ENCODE measurements around the gene AP3M1.
A peak's percentile ranks its signal among the peaks of the same experiment; 100 is the strongest.
"Not testable (repeated sequence)": the region's sequence is repeated elsewhere in the genome, so short reads cannot be mapped to it uniquely, and the experiment has no call there.

AP3M1 gene

DNA sequence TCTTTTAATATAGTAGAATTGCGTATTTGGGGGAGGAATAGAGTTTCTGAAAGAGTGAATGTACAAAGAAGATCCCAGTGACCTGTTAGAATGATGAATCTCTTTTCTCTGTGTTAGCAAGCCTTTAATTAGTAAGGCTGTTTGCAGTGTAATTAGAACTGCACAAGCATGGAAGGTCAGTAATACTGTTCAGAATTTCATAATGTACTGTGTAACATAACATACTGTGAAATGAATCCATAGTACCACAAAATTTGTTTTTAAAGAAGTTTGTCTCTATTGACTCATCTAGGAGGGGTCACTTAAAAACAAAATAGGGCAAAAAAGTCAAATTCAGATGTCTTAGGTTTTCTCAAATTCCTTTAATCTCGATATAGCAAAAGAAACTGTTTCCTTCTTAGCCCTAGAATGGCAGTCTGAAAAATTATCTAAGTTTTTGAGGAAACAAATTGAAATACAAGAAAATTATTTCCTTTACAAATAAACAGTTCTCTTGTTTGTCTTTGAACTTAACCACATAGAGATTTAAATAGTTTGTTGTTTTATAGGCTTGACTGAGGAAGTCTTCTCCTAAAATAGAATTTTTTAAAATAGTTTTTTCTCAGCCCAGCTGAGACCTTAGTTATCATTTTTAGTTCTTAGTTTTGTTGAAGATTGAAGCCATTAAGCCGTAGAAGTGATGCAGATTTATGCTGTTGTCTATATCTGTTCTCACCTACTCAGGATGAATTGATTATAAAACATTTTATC, 12.9 kb upstream of the AP3M1 start:
- no peak for DNase-seq (ENCODE audit: low spot score)

DNA sequence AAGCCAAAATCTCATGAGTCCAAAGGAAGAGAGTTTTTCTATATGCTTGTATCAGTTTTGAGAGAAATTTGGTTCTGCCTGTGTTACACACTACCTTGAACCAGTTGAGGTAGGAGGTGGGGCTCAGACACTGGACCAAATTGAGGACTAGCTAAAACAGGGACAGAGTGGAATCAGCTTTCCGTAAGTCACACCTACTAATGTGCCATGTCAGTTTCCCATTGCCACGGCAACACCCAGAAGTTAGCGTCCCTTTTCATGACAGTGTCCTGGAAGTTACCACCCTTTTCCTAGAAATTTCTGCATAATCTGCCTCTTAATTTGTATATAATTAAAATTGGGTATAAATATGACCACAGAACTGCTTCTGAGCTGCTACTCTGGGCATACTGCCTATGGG, 9.4 kb upstream of the AP3M1 start:
- DNase-seq (ENCODE audit: low spot score): no peak

DNA sequence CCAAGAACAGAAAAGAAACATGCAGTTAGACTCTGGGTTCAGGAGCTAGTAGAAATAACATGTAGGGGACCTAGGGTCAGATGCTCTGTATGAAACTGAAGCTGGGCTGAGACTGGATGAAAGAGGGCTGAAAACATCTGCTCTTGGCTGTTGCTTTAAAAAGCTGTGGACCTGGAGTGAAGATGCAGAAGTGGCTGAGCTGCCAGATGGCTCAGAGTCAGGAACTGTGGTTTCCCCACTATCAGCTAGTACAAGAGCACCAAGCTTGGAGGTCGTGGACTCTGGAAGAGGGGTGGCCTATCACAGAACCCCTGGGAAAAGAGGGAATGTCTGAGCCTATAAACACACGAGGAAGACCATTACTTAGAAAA, 6.3 kb upstream of the AP3M1 start:
- DNase-seq (ENCODE audit: low spot score): no peak

DNA sequence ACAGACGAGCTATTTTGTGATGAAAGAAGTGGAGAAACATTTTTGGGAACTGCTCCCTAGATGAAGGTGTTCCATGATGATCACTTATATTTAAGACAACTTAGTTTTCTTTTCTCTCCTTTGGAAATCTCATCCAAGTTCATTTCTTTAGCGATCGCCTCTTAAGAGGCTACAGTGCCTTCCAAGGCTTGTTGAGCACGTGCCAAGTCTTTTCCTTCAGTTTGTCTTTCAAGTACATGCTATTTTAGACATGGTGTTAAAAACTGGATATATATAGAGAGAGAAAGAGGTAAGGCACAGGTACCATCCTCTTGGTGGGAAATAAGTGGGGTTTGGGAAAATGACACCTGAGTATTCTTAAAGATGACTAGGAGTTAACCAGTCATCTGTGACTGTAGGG, 3.0 kb upstream of the AP3M1 start:
- no peak for DNase-seq (ENCODE audit: low spot score)

DNA sequence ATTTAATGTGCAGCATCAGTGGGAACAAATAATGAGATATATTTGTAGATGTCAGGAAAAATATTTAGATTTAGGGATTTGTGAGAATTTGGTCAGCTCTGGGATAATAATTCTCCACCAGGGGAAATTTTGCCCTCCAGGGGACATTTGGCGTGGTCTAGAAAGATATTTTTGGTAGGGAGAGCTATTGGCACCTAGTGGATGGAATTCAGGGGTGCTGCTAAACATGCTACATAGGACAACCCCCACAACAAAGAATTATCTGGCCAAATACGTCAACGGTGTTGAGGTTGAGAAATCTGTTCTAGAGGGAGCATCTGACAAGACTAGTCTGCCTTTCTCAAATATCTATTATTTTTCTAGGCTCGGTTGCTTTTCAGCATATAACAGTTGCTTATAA, 2.5 kb upstream of the AP3M1 start:
- peak; percentile 78 for DNase-seq (ENCODE audit: low spot score)

DNA sequence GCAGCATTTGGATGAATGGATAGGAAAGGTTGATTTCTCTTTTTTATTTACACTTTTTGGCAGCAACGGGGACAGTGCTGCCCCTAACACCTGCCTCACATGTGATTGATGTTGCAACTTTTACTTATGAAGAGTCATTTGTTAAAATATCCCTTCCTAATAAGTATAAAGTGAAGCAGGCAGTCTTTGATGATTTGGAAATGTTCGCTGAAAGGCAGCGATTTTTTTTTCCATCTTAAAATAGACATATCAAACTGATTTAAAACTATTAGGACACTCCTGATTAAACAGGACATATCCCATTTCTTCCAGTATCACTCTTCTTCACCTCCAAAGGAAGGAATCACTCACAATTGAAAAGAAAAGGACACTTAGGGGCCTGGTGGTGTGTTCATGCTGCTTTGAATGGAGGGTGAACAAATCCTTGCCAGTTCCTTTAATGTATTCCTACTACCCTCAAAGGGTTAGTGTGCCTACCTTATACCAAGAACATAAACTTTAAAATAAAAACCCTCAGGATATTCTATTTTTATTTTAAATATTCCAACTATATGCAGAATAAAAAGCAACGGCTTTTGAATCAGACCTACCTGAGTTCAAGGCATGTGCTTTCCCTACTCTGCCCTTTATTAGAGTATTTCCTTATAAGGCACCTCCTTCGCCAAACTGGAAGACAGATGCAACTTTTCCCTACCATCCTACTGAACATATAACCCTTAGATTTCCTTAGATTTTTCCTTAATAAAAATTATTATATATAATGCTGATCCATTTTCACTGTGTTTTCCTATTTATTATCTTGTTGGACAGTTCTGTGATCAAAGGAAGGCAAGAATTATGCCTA, 1.5 kb upstream of the AP3M1 start:
- peak; percentile 54 for DNase-seq (ENCODE audit: low spot score)

DNA sequence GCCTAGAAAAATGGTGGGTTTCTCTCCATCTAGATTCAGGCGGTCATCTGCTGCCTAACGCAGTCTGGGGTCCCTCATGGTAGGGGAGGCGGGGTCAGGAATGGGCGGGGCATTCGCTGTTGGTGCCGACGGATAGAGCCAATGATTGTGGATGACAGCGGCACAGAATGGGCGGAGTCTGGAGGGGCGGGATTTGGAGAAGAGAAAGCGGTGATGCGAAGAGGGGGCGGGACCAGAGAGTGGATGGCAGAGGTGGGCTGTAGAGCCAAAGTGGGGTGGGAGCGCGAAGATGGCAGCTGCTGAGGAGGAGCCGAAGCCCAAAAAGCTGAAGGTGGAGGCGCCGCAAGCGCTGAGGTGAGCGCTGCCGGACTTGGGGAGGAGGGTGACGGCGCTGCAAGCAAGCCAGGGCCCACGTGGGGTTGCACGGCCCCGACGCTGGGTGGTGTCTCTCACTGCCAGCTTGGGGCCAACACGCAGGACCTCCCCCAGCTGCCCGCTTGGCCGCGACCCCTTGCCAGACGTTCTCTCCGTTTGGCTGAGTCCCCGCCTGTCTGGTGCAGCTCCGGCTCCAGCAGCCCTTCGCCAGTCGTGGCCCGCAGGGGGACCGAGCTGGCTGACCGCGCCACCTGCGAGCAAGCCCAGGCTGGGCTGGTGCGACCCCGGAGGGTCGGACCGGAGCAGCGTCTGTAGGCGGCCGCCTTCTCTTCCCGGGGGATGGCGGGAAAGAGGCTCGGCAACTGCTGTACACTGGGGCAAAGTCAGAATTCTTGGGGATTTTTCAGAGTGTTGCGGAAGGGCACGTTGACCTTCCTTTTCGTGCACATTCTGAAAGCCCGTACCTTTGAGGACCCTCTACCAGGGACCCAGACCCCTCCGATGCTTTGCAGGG, 606 bp upstream of the AP3M1 start, which contains the start of gene ADK:
Gene ADK, plus strand, starts transcription at position 232 of the 889 bp plus-strand sequence. Its CDS starts 58 bp downstream, at position 290.
- DNase-seq (ENCODE audit: low spot score): peak; percentile 95

DNA sequence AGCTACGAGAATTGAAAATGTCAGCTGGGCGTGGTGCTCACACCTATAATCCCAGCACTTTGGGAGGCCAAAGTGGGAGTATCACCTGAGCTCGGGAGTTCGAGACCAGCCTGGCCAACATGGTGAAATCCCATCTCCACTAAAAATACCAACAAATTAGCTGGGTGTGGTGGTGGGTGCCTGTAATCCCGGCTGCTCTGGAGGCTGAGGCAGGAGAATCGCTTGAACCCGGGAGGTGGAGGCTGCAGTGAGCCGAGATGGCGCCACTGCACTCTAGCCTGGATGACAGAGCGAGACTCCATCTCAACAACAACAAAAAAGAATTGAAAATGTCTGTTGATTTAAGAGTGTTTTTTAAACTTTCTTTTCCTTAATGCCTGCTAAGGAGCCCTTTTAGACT, 3.6 kb downstream of the AP3M1 start:
- DNase-seq (ENCODE audit: low spot score): not testable (repeated sequence)

DNA sequence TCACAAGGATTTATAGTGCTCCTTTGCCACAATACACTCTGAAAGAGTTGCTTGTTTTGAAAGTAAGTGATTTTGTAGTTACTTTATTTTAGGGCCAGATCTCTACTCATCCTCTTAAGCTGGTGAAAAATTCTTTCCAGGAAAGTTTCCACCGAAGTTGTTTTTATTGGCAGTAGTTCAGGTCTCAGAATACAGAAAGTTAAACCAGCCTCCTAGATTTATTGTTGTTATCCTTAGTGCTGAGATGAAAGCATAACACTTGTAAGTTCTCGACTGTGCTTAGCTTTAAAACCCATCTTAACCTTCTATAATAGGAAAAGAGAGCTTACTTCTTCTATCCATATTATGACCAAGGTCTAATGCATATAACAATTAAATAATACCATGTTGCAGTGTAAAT, 5.5 kb downstream of the AP3M1 start:
- no peak for DNase-seq (ENCODE audit: low spot score)

DNA sequence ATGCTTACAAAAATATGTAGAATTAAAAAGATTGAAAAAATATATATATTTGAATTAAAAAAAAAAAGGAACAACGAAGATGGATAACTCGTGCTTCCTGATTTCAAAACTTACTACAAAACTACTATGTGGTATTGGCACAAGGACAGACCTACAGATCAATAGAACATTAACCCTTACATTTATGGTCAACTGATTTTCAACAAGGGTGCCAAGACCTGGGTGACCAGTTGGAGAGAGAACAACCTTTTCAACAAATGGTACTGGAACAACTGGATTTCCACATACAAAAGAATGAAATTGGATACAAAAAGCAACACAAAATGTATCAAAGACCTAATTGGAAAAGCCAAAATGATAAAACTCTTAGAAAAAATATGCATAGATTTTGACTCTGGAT, 10.1 kb downstream of the AP3M1 start:
- no peak for DNase-seq (ENCODE audit: low spot score)

DNA sequence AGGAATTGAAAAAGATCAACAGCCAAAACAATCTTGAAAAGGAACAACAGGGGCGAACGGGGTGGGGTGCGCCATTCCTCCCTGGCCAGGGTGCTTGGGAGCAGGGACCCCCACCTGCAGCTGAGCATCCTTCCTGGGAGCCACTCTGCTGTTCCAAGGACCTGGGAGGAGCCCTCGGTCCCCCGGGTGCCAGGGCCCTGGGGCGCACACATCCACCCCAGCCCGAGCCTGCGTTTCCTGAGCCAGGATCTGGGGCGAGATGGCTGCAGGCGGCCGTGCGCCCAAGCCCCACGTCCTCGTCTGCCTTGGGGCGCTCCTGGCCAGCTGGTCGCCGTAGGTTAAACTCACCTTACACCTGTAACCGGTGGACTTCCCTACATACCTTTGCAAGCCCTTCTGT, 10.6 kb downstream of the AP3M1 start:
- DNase-seq (ENCODE audit: low spot score): no peak

DNA sequence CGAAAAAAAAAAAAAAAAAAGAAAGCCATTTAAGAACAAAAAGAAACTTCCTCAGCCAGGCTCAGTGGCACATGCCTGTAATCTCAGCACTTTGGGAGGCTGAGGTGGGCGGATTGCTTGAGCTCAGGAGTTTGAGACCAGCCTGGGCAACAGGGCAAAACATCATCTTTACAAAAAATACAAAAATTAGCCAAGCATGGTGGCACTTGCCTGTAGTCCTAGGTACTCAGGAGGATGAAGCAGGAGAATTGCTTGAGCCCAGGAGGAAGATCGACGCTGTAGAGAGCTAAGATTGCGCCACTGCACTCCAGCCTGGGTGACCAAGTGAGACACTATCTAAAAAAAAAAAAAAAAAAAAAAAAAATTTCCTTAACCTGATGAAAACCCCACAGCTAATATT, 12.0 kb downstream of the AP3M1 start:
- not testable (repeated sequence) for DNase-seq (ENCODE audit: low spot score)

DNA sequence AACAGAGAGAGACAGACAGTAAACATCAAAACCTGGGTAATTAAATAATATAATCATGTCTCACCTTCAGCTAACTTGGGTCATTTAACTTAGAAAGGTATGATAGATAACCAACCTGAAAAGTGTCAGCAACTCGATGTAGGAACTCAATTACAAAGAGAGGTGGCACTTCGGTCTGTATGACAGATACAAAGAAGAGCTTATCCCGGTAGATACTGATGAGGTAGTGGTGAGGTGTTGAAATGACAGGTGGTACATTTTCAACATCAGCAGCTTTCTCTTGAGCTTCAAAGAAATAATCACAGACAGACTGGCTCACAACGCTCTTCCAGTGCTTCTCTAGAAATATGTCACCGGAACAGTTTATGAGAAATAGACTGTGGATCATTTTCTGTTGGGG, 12.6 kb downstream of the AP3M1 start:
- DNase-seq (ENCODE audit: low spot score): no peak

DNA sequence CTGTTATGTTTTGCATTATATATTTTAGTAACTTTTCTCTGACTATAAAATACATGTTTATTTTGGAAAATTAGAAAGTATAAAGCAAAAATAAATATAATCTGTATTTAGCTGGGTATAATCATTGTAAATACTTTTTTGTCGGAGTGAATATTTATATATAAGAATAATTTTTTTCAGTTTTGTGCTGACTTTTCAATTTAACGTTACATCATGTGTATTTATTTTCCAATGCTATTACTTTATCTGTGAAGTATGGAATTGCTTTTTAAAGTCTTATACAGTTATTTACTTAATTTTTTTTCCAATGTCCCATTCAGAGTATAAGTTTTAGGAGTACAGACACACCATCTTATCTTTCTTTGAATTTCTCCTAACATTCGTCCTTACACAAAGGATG, 15.2 kb downstream of the AP3M1 start:
- no peak for DNase-seq (ENCODE audit: low spot score)

DNA sequence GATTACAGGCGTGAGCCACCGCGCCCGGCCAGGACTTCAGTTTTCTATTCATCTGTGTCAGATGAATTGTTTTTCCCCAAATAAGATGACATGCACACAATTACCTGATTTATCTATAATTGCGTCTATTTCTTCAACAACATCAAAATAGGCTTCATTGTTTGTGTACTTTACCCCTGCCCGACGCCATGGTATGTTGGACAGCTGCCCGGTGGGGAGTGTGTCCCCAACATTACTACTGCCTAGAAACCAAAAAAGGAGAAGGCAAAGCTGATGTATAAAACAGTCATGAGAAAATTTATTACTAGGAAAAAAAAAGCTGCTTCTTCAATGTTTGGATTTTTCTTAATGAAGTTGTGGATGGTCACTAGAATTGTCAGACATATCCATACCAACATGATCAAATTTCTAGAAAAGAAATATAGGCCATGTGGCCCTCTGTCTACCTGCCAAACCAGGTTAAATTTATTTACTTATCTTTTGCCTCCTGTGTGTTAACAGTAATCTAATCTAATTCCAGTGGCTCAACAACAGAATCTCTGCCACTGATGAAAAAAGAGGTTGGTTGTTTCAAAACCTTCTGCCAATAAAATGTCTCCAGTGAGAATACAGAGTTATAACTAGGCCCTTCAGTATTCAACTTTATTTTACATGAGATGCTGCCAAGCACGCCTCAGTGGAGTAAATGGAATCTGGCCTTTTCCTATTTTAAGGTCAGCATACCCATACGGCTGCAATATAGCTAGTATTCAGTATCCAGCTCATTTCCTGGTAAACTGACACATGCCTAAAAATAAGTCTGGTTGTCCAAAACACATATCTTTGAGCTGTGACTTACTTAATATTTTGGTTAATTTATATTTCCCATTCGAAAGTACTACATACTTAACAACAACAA, 16.5 kb downstream of the AP3M1 start:
- DNase-seq (ENCODE audit: low spot score): no peak

DNA sequence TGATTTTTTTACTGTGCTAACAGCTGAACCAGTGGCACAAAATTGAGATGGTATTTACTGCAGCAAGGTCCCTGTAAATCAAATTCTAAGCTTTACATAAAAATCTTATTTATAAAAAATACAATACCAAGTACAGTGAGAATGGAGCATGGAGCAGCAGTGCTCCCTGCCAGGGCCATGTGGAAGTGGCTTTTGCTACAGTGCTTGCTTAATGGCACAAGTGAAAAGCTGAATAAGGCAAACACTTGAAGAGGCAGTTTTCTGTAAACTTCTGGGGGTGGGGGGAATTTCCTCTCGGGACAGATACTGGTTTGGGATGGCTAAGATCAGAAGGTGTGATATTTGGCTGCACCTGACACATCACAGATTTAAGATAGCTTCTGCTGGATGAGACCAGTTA, 27.5 kb downstream of the AP3M1 start:
- DNase-seq (ENCODE audit: low spot score): no peak

DNA sequence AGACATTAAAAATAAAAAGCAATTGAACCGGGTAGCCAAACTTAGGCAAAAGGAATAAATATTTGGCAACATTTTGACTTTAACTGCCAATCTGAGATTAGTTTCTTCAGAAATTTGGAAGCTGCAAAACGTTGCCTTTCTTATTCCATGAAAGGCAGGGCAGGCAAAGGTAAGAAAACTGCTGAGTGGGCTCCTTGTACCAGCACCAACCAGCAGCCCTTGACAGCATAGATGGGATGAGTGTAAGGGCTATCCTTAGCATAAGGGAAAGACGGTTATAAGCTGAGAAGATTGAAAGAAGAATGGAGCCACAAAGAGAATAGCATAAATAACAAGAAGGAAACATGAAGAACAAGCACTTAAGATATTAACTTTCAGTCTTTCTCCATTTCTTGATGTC, 28.6 kb downstream of the AP3M1 start:
- DNase-seq (ENCODE audit: low spot score): no peak

DNA sequence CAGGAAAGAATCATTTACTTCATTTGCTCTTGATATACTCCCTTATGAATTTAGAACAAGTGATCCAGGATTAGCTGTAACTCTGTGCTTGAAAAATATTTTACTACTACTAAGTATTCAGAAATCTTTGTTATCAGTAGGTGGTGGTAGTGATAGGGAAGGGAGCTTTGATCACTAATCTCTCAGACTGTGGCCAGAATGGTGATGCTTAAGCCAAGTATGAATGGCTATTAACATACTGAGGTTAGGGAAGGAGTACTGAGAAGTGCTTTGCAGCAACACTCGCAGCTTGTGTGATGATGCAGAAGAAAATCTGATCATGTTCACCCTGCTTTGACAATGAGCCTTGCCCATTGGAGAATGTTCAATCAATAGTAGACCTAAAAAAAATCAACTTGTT, 29.3 kb downstream of the AP3M1 start:
- DNase-seq (ENCODE audit: low spot score): no peak

DNA sequence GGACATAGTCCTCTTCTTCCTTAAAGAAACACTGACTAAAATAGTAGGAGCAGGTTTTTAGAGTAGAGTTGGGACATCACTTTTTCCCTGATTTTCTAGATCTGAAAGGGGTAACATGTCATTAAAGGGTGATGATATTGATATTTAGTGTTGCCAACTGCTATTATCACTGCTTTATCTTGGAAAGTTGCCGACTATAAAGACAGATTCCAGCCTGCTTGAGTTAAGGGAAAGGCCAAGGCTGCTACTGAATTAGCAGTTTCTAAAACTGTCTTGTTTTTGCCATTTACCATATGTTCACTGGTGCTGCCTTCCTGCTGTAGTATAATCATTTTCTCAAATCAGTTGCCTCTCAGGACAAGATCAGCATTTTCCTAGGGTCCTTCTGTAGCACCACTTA, 29.7 kb downstream of the AP3M1 start:
- no peak for DNase-seq (ENCODE audit: low spot score)

DNA sequence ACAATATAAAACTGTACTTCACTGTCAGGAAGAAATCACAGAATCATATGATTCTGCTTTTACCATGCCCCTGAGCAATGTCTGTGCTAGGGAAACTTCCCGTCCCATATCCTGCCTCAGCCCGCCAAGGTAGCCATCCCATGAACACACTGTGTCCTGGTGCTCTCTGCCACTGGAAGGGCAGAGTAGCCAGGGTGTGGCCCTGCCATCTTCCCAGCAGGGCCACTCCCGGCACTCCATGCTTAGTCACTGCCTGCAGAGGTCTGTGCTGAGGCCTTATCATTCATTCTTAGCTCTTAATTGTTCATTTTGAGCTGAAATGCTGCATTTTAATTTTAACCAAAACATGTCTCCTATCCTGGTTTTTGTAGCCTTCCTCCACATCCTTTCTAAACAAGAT, 31.8 kb downstream of the AP3M1 start:
- DNase-seq (ENCODE audit: low spot score): no peak

DNA sequence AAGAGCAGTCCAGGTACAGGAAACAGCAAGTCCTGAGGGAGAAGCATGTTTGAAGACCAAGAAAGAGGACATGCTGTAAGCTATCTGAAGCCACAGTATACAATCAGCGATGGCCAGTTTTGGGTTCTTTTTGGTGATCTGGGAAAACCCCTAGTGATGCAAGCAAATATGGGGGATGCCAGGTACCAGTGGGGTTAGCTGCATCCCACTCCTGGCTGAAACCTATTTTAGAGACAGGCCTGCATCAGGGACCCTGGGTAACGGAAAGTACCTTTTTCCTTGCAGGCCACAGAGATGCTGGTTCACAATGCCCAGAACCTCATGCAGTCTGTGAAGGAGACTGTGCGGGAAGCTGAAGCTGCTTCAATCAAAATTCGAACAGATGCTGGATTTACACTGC, 32.9 kb downstream of the AP3M1 start:
- DNase-seq (ENCODE audit: low spot score): no peak
